IPS-18c (cell line): Measurements from ENCODE around the gene DCDC2.
"Not testable (repeated sequence)": the region's sequence is repeated elsewhere in the genome, so short reads cannot be mapped to it uniquely, and the experiment has no call there.

Source experiments
- H3K4me3 ChIP-seq: 2 replicates; pipeline ENCODE4 v1.7.0; 2013; ENCODE audit warnings: low read depth, mild to moderate bottlenecking, low read length, moderate library complexity; ENCODE audit not compliant: insufficient read depth
- H3K9me3 ChIP-seq: one replicate; pipeline ENCODE4 v1.6.1; 2013; ENCODE audit warnings: mild to moderate bottlenecking, low read length, moderate library complexity; ENCODE audit not compliant: control insufficient read depth, insufficient read depth

DCDC2 gene

GRCh38 chr6:24357336-24358218 lies at the start of gene DCDC2:
Gene DCDC2, minus strand, starts transcription at chr6:24358059. Its CDS starts 309 bp downstream, at chr6:24357750.
- H3K9me3 ChIP-seq, result no peaks in the 10 kb centered on the region
- peak within 1 kb of the TSS; percentile 47 for H3K4me3 ChIP-seq

GRCh38 chr6:24405262-24405661 lies 47.4 kb upstream of the DCDC2 start:
- H3K4me3 ChIP-seq, result peak overlapping the region; percentile 25; the same call in 1 of the 2 replicates
- H3K9me3 ChIP-seq, result no peaks in the 10 kb centered on the region

- no peaks in the 10 kb centered on the region for H3K9me3 ChIP-seq
- H3K4me3 ChIP-seq, result peak overlapping the region; percentile 92
Measured at GRCh38 chr6:24403501-24403824, 45.6 kb upstream of the DCDC2 start.

- H3K4me3 ChIP-seq, result peak within 1 kb of the TSS; percentile 92
- no peaks in the 10 kb centered on the region for H3K9me3 ChIP-seq
Measured at GRCh38 chr6:24402697-24403500, 45.0 kb upstream of the DCDC2 start, which contains the start of gene MRS2. Gene MRS2, plus strand, starts transcription at chr6:24402936. Its CDS starts 111 bp downstream, at chr6:24403047.

- Histone ChIP-seq H3K9me3 (no peaks in the 10 kb centered on the region), H3K4me3 (no peak overlapping the region)
Measured at GRCh38 chr6:24401458-24401857, 43.6 kb upstream of the DCDC2 start.

GRCh38 chr6:24400045-24401039 lies 42.5 kb upstream of the DCDC2 start:
- not testable (repeated sequence) for H3K4me3 ChIP-seq, H3K9me3 ChIP-seq

GRCh38 chr6:24397631-24398030 lies 39.8 kb upstream of the DCDC2 start:
- no peak overlapping the region for H3K4me3 ChIP-seq
- peaks cover 2% of the 10 kb centered on the region for H3K9me3 ChIP-seq

- no peak overlapping the region for H3K4me3 ChIP-seq
- H3K9me3 ChIP-seq, result peaks cover 2% of the 10 kb centered on the region
Measured at GRCh38 chr6:24396824-24397223, 39.0 kb upstream of the DCDC2 start.

GRCh38 chr6:24394780-24395437 lies 37.0 kb upstream of the DCDC2 start:
- Histone ChIP-seq H3K4me3 (no peak overlapping the region), H3K9me3 (peaks cover 2% of the 10 kb centered on the region)

- Histone ChIP-seq H3K4me3 (no peak overlapping the region), H3K9me3 (peaks cover 2% of the 10 kb centered on the region)
Measured at GRCh38 chr6:24394061-24394779, 36.4 kb upstream of the DCDC2 start.

- no peak overlapping the region for H3K4me3 ChIP-seq
- H3K9me3 ChIP-seq, result peaks cover 2% of the 10 kb centered on the region
Measured at GRCh38 chr6:24391756-24392405, 34.0 kb upstream of the DCDC2 start.

GRCh38 chr6:24391208-24391607 lies 33.3 kb upstream of the DCDC2 start:
- Histone ChIP-seq H3K4me3 (no peak overlapping the region), H3K9me3 (peaks cover 2% of the 10 kb centered on the region)

- H3K9me3 ChIP-seq, result no peaks in the 10 kb centered on the region
- no peak overlapping the region for H3K4me3 ChIP-seq
Measured at GRCh38 chr6:24387818-24388217, 30.0 kb upstream of the DCDC2 start.

- Histone ChIP-seq H3K4me3 (no peak overlapping the region), H3K9me3 (no peaks in the 10 kb centered on the region)
Measured at GRCh38 chr6:24385536-24386269, 27.8 kb upstream of the DCDC2 start.
